Measurements from ENCODE around the gene ZDHHC20. TPM values are rescaled to one million over a fixed set of nuclear protein-coding genes. Genes with fewer than 3 reads are reported as not detected.
"Not testable (repeated sequence)": the region's sequence is repeated elsewhere in the genome, so short reads cannot be mapped to it uniquely, and the experiment has no call there.

Gene ZDHHC20
- polyA plus RNA-seq, 3 donors: 28.1 to 67.8 (median 66.8) TPM

GRCh38 chr13:21383090-21383489 is 76.0 kb downstream of the ZDHHC20 start:
- Mint-ChIP-seq H3K27ac (peak overlapping the region in 1 of 7 donors; percentile 72), H3K4me1 (no peaks in the 10 kb centered on the region), H3K27me3 (ENCODE audit: low read depth in 3 of 3) (peaks cover 0 to 3% (median 0%) of the 10 kb centered on the region in 3 donors), H3K4me3 (no peak overlapping the region), H3K36me3 (peaks cover 75 to 87% of the 10 kb centered on the region in 2 donors), H3K9me3 (peaks cover 5 to 12% (median 9%) of the 10 kb centered on the region in 7 donors)
- DNase-seq: no peak
- H3K79me2 ChIP-seq (ENCODE audit: insufficient read depth, low read length): no peaks in the 10 kb centered on the region
- H3K9me3 ChIP-seq (replicated peaks in 1 of 2; ENCODE audit: control insufficient read depth in 1 of 2, insufficient read depth in 1 of 2, low read length in 2 of 2): peaks cover 0 to 7% of the 10 kb centered on the region in 2 donors
- intact Hi-C loops (cut with micrococcal nuclease): no loop called here
- H3K9ac ChIP-seq (ENCODE audit: insufficient read depth, low read length, poor library complexity, severe bottlenecking): no peak overlapping the region
- no peaks in the 10 kb centered on the region for H3K4me1 ChIP-seq (ENCODE audit: control insufficient read depth in 1 of 2, insufficient read depth in 2 of 2, low read length in 2 of 2)
- no peak overlapping the region for H2AFZ ChIP-seq (ENCODE audit: insufficient read depth, low read depth, low read length, poor library complexity, severe bottlenecking)
- no peak overlapping the region for H3K4me2 ChIP-seq (replicated peaks; ENCODE audit: extremely low read depth, low read length, poor library complexity, severe bottlenecking)
- H3K36me3 ChIP-seq (replicated peaks in 1 of 2; ENCODE audit: control insufficient read depth in 1 of 2, insufficient read depth in 2 of 2, low read length in 2 of 2): peaks cover 68 to 94% of the 10 kb centered on the region in 2 donors
- no peak overlapping the region for H3K27ac ChIP-seq (ENCODE audit: low read depth in 1 of 2, low read length in 2 of 2)
- WGBS (ENCODE audit: insufficient coverage): 100% methylated on average over 2 of the region's 6 CpGs
- no peak for TF ChIP-seq CTCF (IDR thresholded peaks at IDR 0.05)
- no peak overlapping the region for H3K4me3 ChIP-seq (replicated peaks in 1 of 3; ENCODE audit: low read depth in 2 of 3, low read length in 3 of 3)
- H4K20me1 ChIP-seq (ENCODE audit: insufficient read depth, low read length): peaks cover 4% of the 10 kb centered on the region
- no peaks in the 10 kb centered on the region for H3K27me3 ChIP-seq (ENCODE audit: control insufficient read depth in 2 of 2, insufficient read depth in 2 of 2, low read length in 2 of 2)

DNA sequence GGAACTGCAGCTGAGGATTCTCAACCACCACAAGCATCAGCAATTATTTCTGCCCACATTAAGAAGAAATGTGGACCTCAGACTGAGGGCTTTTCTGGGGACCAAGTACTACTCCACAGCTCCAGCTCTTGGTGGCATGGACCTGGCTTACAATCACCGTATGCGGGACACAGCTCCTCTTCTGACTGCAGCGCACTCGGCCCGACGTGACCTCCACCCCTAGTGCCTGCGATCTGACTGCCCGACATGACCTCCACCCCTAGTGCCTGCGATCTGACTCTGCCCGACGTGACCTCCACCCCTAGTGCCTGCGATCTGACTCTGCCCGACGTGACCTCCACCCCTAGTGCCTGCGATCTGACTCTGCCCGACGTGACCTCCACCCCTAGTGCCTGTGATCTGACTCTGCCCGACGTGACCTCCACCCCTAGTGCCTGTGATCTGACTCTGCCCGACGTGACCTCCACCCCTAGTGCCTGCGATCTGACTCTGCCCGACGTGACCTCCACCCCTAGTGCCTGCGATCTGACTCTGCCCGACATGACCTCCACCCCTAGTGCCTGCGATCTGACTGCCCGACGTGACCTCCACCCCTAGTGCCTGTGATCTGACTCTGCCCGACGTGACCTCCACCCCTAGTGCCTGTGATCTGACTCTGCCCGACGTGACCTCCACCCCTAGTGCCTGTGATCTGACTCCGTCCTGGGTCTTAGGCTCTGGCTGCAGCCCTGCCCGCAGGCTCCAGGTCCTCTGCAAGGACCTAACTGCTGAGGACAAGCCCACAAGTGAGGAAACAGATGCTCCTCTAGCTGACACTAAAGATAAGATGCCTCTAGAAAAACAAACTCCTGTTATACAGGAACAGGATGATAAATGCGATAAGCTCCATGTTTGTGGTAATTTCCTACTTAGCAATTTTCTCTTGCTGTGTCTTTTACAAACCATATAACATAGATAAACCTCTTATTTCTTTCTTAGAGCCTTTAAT is 81.8 kb downstream of the ZDHHC20 start:
- H3K79me2 ChIP-seq (ENCODE audit: insufficient read depth, low read length); H3K4me1 Mint-ChIP-seq; H3K9ac ChIP-seq (ENCODE audit: insufficient read depth, low read length, poor library complexity, severe bottlenecking); H3K4me3 Mint-ChIP-seq; H3K9me3 Mint-ChIP-seq; H3K4me1 ChIP-seq (ENCODE audit: control insufficient read depth in 1 of 2, insufficient read depth in 2 of 2, low read length in 2 of 2); H2AFZ ChIP-seq (ENCODE audit: insufficient read depth, low read depth, low read length, poor library complexity, severe bottlenecking); H3K4me3 ChIP-seq (replicated peaks in 1 of 3; ENCODE audit: low read depth in 2 of 3, low read length in 3 of 3); H3K27me3 ChIP-seq (ENCODE audit: control insufficient read depth in 2 of 2, insufficient read depth in 2 of 2, low read length in 2 of 2); H3K27me3 Mint-ChIP-seq (ENCODE audit: low read depth in 3 of 3); intact Hi-C loops (cut with micrococcal nuclease); DNase-seq; H3K27ac ChIP-seq (ENCODE audit: low read depth in 1 of 2, low read length in 2 of 2); H4K20me1 ChIP-seq (ENCODE audit: insufficient read depth, low read length); H3K9me3 ChIP-seq (replicated peaks in 1 of 2; ENCODE audit: control insufficient read depth in 1 of 2, insufficient read depth in 1 of 2, low read length in 2 of 2); H3K4me2 ChIP-seq (replicated peaks; ENCODE audit: extremely low read depth, low read length, poor library complexity, severe bottlenecking): not testable (repeated sequence)
- Mint-ChIP-seq H3K27ac (peak overlapping the region in 2 of 7 donors; percentile 79 to 82), H3K36me3 (peaks cover 63 to 76% of the 10 kb centered on the region in 2 donors)
- H3K36me3 ChIP-seq (replicated peaks in 1 of 2; ENCODE audit: control insufficient read depth in 1 of 2, insufficient read depth in 2 of 2, low read length in 2 of 2): peaks cover 58 to 84% of the 10 kb centered on the region in 2 donors
- WGBS (ENCODE audit: insufficient coverage): over 99% methylated on average over 22 of the region's 36 CpGs

Measured in CD14-positive monocyte (primary cell).